Fibroblast of lung (primary cell): ENCODE data around the gene AGAP2. TPM values are rescaled to one million over a fixed set of nuclear protein-coding genes. Genes with fewer than 3 reads are reported as not detected.

Experiments
- DNase-seq, 2 donors: peaks; one replicate each; pipeline versions ENCODE4 v3.0.0 to v3.0.0-alpha.2; 2010; ENCODE audit warnings: low read depth in 2 of 2
- H2AFZ ChIP-seq: 2 replicates; pipeline ENCODE4 v1.5.1; 2012; ENCODE audit warnings: low read length, control low read depth, inconsistent platforms
- H3K27ac ChIP-seq: 2 replicates; pipeline ENCODE4 v1.5.1; 2011; ENCODE audit warnings: low read length, control low read depth; ENCODE audit not compliant: insufficient read depth
- H3K27me3 ChIP-seq: 2 replicates; pipeline ENCODE4 v1.5.1; 2011; ENCODE audit warnings: mild to moderate bottlenecking, low read length; ENCODE audit not compliant: control insufficient read depth, insufficient read depth
- H3K36me3 ChIP-seq: 2 replicates; pipeline ENCODE4 v1.5.1; 2011; ENCODE audit warnings: low read length; ENCODE audit not compliant: control insufficient read depth, insufficient read depth
- H3K4me1 ChIP-seq: 2 replicates; pipeline ENCODE4 v1.5.1; 2011; ENCODE audit warnings: low read length; ENCODE audit not compliant: control insufficient read depth, insufficient read depth; ENCODE audit errors: extremely low read depth
- H3K4me2 ChIP-seq: 2 replicates; pipeline ENCODE4 v1.5.1; 2011; ENCODE audit warnings: low read length, control low read depth; ENCODE audit not compliant: insufficient read depth; ENCODE audit errors: extremely low read depth
- H3K4me3 ChIP-seq, 4 experiments: fragments of 200-600 bp in 1 of 4; sonication (generic) in 1 of 4; replicated peaks in 1 of 4; 2 replicates each; pipeline ENCODE4 v1.5.1; 2011 to 2016; ENCODE audit warnings: low read length in 4 of 4, low read depth in 3 of 4, mild to moderate bottlenecking in 3 of 4, control low read depth in 2 of 4, inconsistent platforms in 1 of 4, mixed read lengths in 1 of 4; ENCODE audit not compliant: insufficient read depth in 1 of 4; ENCODE audit errors: control extremely low read depth in 1 of 4
- H3K79me2 ChIP-seq: 2 replicates; pipeline ENCODE4 v1.5.1; 2012; ENCODE audit warnings: mild to moderate bottlenecking, low read length, inconsistent platforms; ENCODE audit not compliant: control insufficient read depth, insufficient read depth
- H3K9ac ChIP-seq: 2 replicates; pipeline ENCODE4 v1.5.1; 2011; ENCODE audit warnings: mild to moderate bottlenecking, low read length, control low read depth; ENCODE audit not compliant: insufficient read depth
- H3K9me3 ChIP-seq: 2 replicates; pipeline ENCODE4 v1.5.1; 2012; ENCODE audit warnings: low read depth, low read length; ENCODE audit not compliant: control insufficient read depth, insufficient read depth
- H4K20me1 ChIP-seq: 2 replicates; pipeline ENCODE4 v1.5.1; 2011; ENCODE audit warnings: low read length; ENCODE audit not compliant: control insufficient read depth, insufficient read depth; ENCODE audit errors: extremely low read depth
- CTCF ChIP-seq, 2 donors: IDR thresholded peaks in 1 of 2; conservative IDR thresholded peaks in 1 of 2; 1 replicate in 1 of 2; 2 replicates in 1 of 2; pipeline ENCODE4 v1.5.1; 2011 to 2012; ENCODE audit warnings: low read length in 2 of 2, control low read depth in 1 of 2, inconsistent platforms in 1 of 2, low read depth in 1 of 2, mild to moderate bottlenecking in 1 of 2
- EZH2 ChIP-seq: IDR thresholded peaks from 2 replicates; pipeline ENCODE4 v1.5.1; 2012; ENCODE audit warnings: low read length, control low read depth, mild to moderate bottlenecking; ENCODE audit errors: missing control alignments
- polyA plus RNA-seq, 2 donors: library from polyadenylated mRNA; depleted of rRNA in 1 of 2; stranded (reverse) in 1 of 2; unstranded in 1 of 2; fragments of >200 nt; gene quantifications; 2 replicates each; pipeline ENCODE4 v1.2.1, GENCODE V29; 2011 to 2012; ENCODE audit warnings: missing spikeins in 1 of 2
- total RNA-seq: library from RNA; depleted of rRNA; stranded (reverse); fragments of >200 nt; gene quantifications from 2 replicates; pipeline ENCODE4 v1.2.1, GENCODE V29; 2014

The AGAP2 gene
- total and polyA plus RNA-seq, 2 donors (not counting 1 experiment from before 2014, with no cell fraction given): 0.05 to 0.17 TPM

DNA sequence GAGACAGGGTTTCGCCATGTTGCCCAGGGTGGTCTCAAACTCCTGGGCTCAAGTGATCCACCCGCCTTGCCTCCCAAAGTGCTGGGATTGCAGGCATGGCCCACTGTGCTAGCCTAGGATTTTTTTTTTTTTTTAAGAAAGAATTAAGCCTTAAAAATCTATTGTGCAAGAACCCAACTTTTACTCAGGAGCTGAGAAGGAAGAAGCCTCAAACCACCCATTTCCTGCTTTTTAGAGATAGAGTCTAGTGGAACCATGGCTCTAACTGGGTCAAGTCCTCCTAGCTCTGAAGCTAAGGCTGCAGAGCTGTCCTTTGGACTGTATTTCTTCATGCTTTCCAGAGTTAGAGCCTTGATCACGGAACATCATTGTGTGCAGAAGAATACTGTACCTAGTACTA is 42.7 kb upstream of the AGAP2 start:
- Histone ChIP-seq H3K79me2 (peaks cover 16% of the 10 kb centered on the region), H3K4me2 (no peak overlapping the region), H3K9me3 (no peaks in the 10 kb centered on the region), H4K20me1 (no peaks in the 10 kb centered on the region), H3K4me3 (no peak overlapping the region), H3K27me3 (no peaks in the 10 kb centered on the region), H3K36me3 (peaks cover 1% of the 10 kb centered on the region), H2AFZ (no peak overlapping the region), H3K9ac (no peak overlapping the region), H3K4me1 (no peaks in the 10 kb centered on the region), H3K27ac (no peak overlapping the region)
- no peak for DNase-seq
- no peak for TF ChIP-seq CTCF (conservative IDR thresholded peaks at IDR 0.05 in 1 of 2, IDR thresholded peaks at IDR 0.05 in 1 of 2; ENCODE audit: low read depth in 1 of 2, low read length in 2 of 2)
- no peak for TF ChIP-seq EZH2

GRCh38 chr12:57780284-57780897 is 41.8 kb upstream of the AGAP2 start:
- Histone ChIP-seq H3K79me2 (peaks cover 16% of the 10 kb centered on the region), H3K4me1 (no peaks in the 10 kb centered on the region), H3K9ac (no peak overlapping the region), H3K9me3 (no peaks in the 10 kb centered on the region), H3K27ac (no peak overlapping the region), H3K4me2 (no peak overlapping the region), H3K36me3 (peaks cover 1% of the 10 kb centered on the region), H3K4me3 (no peak overlapping the region), H3K27me3 (no peaks in the 10 kb centered on the region), H4K20me1 (no peaks in the 10 kb centered on the region), H2AFZ (no peak overlapping the region)
- TF ChIP-seq CTCF (conservative IDR thresholded peaks at IDR 0.05 in 1 of 2, IDR thresholded peaks at IDR 0.05 in 1 of 2; ENCODE audit: low read depth in 1 of 2, low read length in 2 of 2) (no peak), EZH2 (no peak)
- no peak for DNase-seq

- H3K9me3 ChIP-seq: no peaks in the 10 kb centered on the region
- no peaks in the 10 kb centered on the region for H3K27me3 ChIP-seq
- H3K4me2 ChIP-seq: no peak overlapping the region
- H3K27ac ChIP-seq: no peak overlapping the region
- no peak overlapping the region for H2AFZ ChIP-seq
- DNase-seq: no peak
- no peak overlapping the region for H3K4me3 ChIP-seq
- TF ChIP-seq CTCF (conservative IDR thresholded peaks at IDR 0.05 in 1 of 2, IDR thresholded peaks at IDR 0.05 in 1 of 2; ENCODE audit: low read depth in 1 of 2, low read length in 2 of 2) (no peak), EZH2 (no peak)
- no peaks in the 10 kb centered on the region for H4K20me1 ChIP-seq
- no peaks in the 10 kb centered on the region for H3K4me1 ChIP-seq
- H3K36me3 ChIP-seq: peaks cover 1% of the 10 kb centered on the region
- H3K9ac ChIP-seq: no peak overlapping the region
- H3K79me2 ChIP-seq: peaks cover 16% of the 10 kb centered on the region
Observed at GRCh38 chr12:57779736-57780135, 41.2 kb upstream of the AGAP2 start.
